Left ventricle myocardium inferior (tissue), 1 donor: ENCODE results near the gene PLXNA3. TPM values are rescaled to one million over a fixed set of nuclear protein-coding genes. Genes with fewer than 3 reads are reported as not detected.

Experiments used
- DNase-seq: peaks from one replicate; pipeline ENCODE4 v3.0.0-alpha.2; 2020
- H3K27ac ChIP-seq: fragments of 200-600 bp; replicated peaks from 2 replicates; pipeline ENCODE4 v1.8.0; 2021
- H3K27me3 ChIP-seq: fragments of 200-600 bp; 2 replicates; pipeline ENCODE4 v1.8.0; 2021; ENCODE audit warnings: low read depth
- H3K36me3 ChIP-seq: fragments of 200-600 bp; 2 replicates; pipeline ENCODE4 v1.8.0; 2021
- H3K4me1 ChIP-seq: fragments of 200-600 bp; 2 replicates; pipeline ENCODE4 v1.8.0; 2021
- H3K4me3 ChIP-seq: fragments of 200-600 bp; 2 replicates; pipeline ENCODE4 v1.8.0; 2021; ENCODE audit warnings: mild to moderate bottlenecking, moderate library complexity
- H3K9me3 ChIP-seq: fragments of 200-600 bp; replicated peaks from 2 replicates; pipeline ENCODE4 v1.8.0; 2021
- CTCF ChIP-seq: fragments of 200-600 bp; IDR thresholded peaks from 2 replicates; pipeline ENCODE4 v1.8.0; 2021; ENCODE audit warnings: antibody characterized with exemption, mild to moderate bottlenecking, borderline replicate concordance
- intact Hi-C: fragments of 100-400 bp; cut with micrococcal nuclease; formaldehyde crosslinking; loops from one replicate; pipeline ENCODE4 v1.11.0; 2022
- total RNA-seq: library from RNA; stranded (reverse); fragmentation: NEBNext Ultra II Directional; extraction: Animal tissue kit (Norgen Biotek cat#: 25700); gene quantifications from one replicate; pipeline ENCODE4 v1.2.1, GENCODE V29; 2021
- donor health status: DM: no; HTN: yes; CAD: no; lungs with severe emphysema.

PLXNA3 gene
- total RNA-seq, 1 donor from 2014 or later, result 16.6 TPM

- no peaks in the 10 kb centered on the region for H3K27me3 ChIP-seq
- H3K36me3 ChIP-seq, result peaks cover 6% of the 10 kb centered on the region
- intact Hi-C loops, result no loop called here
- H3K27ac ChIP-seq, result peak overlapping the region; percentile 90
- peak overlapping the region; percentile 83 for H3K4me3 ChIP-seq
- peaks cover 31% of the 10 kb centered on the region for H3K4me1 ChIP-seq
- no peaks in the 10 kb centered on the region for H3K9me3 ChIP-seq
- no peak for TF ChIP-seq CTCF
- DNase-seq, result no peak
These were observed 30.9 kb upstream of the PLXNA3 start for GRCh38 chrX:154426916-154427770.

DNA sequence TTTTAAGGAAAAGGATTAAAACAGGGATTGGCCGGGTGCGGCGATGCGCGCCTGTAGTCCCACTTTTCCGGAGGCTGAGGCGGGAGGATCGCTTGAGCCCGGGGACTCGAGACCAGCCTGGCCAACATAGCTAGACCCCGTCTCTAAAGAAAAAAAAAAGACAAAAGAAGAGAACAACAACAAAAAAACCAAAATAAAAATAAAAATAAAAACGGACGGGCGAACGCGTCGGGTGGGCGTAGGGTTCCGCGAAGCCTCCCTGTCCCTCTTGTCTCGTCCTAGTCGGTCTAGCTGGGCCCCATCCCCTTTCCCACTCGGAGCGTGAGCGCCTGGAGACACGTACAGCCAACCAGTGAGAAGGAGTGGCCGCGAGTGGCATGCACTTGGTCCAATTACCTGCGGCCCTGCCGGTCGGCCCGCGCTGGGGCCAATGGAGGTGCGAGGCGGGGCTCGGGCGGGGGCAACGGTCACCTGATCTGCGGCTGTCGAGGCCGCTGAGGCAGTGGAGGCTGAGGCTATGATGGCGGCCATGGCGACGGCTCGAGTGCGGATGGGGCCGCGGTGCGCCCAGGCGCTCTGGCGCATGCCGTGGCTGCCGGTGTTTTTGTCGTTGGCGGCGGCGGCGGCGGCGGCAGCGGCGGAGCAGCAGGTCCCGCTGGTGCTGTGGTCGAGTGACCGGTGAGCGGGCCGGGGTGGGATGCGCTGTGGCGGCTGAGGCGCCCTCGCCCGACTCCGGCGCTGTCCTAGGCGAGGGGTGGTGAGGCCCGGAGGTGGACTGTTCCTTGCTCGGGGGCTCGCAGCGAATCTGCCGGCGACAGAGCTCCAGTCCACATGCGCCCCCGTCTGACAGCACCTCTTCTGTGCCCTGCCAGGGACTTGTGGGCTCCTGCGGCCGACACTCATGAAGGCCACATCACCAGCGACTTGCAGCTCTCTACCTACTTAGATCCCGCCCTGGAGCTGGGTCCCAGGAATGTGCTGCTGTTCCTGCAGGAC is 29.6 kb upstream of the PLXNA3 start, which contains the start of gene ATP6AP1:
TSS of gene ATP6AP1 (plus strand) at position 502 of the 996 bp plus-strand sequence. CDS start at position 518, 16 bp downstream.
- Histone ChIP-seq H3K27me3 (no peaks in the 10 kb centered on the region), H3K4me3 (peak within 1 kb of the TSS; percentile 83), H3K9me3 (no peaks in the 10 kb centered on the region), H3K36me3 (peaks cover 17% of the 10 kb centered on the region), H3K27ac (peak within 1 kb of the TSS; percentile 90), H3K4me1 (peaks cover 31% of the 10 kb centered on the region)
- DNase-seq, result peak; percentile 94
- intact Hi-C loops, result no loop called here
- no peak for TF ChIP-seq CTCF

DNA sequence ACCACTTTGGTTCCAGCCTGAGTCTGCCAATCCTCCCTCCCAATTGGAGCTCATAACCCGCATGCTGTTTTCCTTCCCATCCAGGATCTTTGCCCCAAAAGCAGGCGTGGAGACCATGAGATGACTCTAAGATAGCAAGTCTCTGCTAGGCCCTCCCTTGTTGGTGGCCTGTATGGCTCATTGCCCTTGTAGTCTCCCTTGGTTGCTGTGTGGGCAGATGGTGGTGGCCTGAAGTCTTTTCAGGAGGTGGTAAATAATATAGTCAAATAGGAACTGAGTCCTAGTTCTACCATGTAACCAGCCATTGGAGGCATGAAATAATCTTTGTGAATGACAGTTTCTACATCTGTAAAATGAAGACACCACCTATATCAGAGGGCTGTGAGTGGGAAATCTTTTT is 28.4 kb upstream of the PLXNA3 start:
- H3K4me1 ChIP-seq, result peaks cover 31% of the 10 kb centered on the region
- intact Hi-C loops, result no loop called here
- DNase-seq, result no peak
- no peak for TF ChIP-seq CTCF
- H3K9me3 ChIP-seq, result no peaks in the 10 kb centered on the region
- peaks cover 18% of the 10 kb centered on the region for H3K36me3 ChIP-seq
- H3K27ac ChIP-seq, result no peak overlapping the region
- H3K27me3 ChIP-seq, result no peaks in the 10 kb centered on the region
- peak overlapping the region; percentile 83 for H3K4me3 ChIP-seq

DNA sequence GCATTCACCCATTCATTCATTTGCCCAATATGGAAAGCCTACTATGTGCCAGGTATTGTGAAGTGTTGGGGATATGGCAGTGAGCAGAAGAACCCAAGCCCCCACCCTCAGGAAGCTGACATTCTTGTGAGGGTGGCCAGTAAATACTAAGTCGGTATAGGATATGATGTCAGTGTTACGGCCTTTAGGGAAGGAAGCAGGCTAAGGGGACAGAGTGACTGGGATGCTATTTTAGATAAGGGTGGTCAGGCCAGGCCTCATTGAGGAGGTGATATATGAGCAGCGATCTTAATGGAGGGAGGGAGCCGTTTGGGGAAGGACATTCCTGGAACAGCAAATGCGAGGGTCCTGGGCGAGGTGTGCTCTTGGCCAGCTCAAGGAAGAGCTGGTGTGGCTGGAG is 27.6 kb upstream of the PLXNA3 start:
- H3K36me3 ChIP-seq, result peaks cover 20% of the 10 kb centered on the region
- intact Hi-C loops, result no loop called here
- no peak for TF ChIP-seq CTCF
- no peaks in the 10 kb centered on the region for H3K27me3 ChIP-seq
- peaks cover 31% of the 10 kb centered on the region for H3K4me1 ChIP-seq
- H3K9me3 ChIP-seq, result no peaks in the 10 kb centered on the region
- no peak overlapping the region for H3K4me3 ChIP-seq
- no peak for DNase-seq
- H3K27ac ChIP-seq, result peak overlapping the region; percentile 40

DNA sequence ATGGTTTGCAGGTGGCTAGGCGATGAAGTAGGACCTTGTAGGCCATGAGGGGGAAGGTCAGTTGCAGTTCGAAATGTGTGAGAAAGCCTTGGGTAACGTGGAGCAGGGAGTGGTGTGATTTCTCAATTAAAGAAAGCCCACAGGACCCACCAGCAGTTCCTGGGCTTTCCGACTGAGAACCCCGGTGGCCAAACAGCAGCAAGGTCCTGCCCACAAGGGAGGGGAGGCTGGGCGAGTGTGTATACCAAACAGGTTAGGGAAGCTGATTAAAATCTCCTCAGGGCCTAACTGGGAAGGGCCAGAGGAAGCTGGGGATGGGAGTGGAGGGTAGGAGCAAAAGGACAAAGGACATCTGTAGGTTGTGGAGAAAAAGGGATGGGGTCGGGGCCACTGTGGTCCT is 27.2 kb upstream of the PLXNA3 start:
- intact Hi-C loops, result no loop called here
- H3K27me3 ChIP-seq, result no peaks in the 10 kb centered on the region
- DNase-seq, result no peak
- H3K36me3 ChIP-seq, result peaks cover 25% of the 10 kb centered on the region
- TF ChIP-seq CTCF, result no peak
- H3K4me1 ChIP-seq, result peaks cover 31% of the 10 kb centered on the region
- H3K27ac ChIP-seq, result peak overlapping the region; percentile 40
- no peak overlapping the region for H3K4me3 ChIP-seq
- no peaks in the 10 kb centered on the region for H3K9me3 ChIP-seq
